K562 (cell line): ENCODE results near the gene RAPGEF5. TPM values are rescaled to one million over a fixed set of nuclear protein-coding genes. Genes with fewer than 3 reads are reported as not detected.

Experiments used
- HDAC8 ChIP-seq: fragments of 450-650 bp; IDR thresholded peaks from 2 replicates; pipeline ENCODE4 v1.6.1; 2016; ENCODE audit warnings: mild to moderate bottlenecking, missing genetic modification characterization, moderate library complexity, missing compliant biosample characterization
- ILK ChIP-seq: fragments of 450-650 bp; IDR thresholded peaks from 2 replicates; pipeline ENCODE4 v1.6.1; 2016; ENCODE audit warnings: missing genetic modification characterization, low read depth, mild to moderate bottlenecking, missing compliant biosample characterization, moderate library complexity, borderline replicate concordance
- MCM7 ChIP-seq, 2 experiments: fragments of 450-650 bp; IDR thresholded peaks; 2 replicates each; pipeline ENCODE4 v1.6.1; 2016 to 2018
- MTA2 ChIP-seq: fragments of 450-650 bp; IDR thresholded peaks from 2 replicates; pipeline ENCODE4 v1.6.1; 2016; ENCODE audit warnings: low read depth
- NRF1 ChIP-seq, 2 experiments: fragments of 450-650 bp; IDR thresholded peaks in 1 of 2; conservative IDR thresholded peaks in 1 of 2; 2 replicates each; pipeline ENCODE4 v1.6.1; 2014; ENCODE audit warnings: mild to moderate bottlenecking in 2 of 2
- RBFOX2 ChIP-seq: fragments of 200-400 bp; formaldehyde crosslinking; IDR thresholded peaks from 2 replicates; pipeline ENCODE4 v1.6.1; 2017; ENCODE audit warnings: low read depth, mild to moderate bottlenecking, low read length, moderate library complexity
- RCOR1 ChIP-seq, 2 experiments: IDR thresholded peaks; 2 replicates each; pipeline ENCODE4 v1.6.1; 2012; ENCODE audit warnings: low read depth in 2 of 2, low read length in 2 of 2, borderline replicate concordance in 1 of 2, improper control_type of control experiment in 1 of 2
- SMAD4 ChIP-seq: fragments of 250-450 bp; sonication (Bioruptor Pico); conservative IDR thresholded peaks from 2 replicates; pipeline ENCODE4 v1.8.0; 2021; ENCODE audit warnings: inconsistent platforms, mild to moderate bottlenecking, moderate library complexity
- SMC3 ChIP-seq: conservative IDR thresholded peaks from 2 replicates; pipeline ENCODE4 v1.6.1; 2011; ENCODE audit warnings: low read depth, low read length, improper control_type of control experiment; ENCODE audit not compliant: insufficient read depth
- TCF3 ChIP-seq: sonication (generic); formaldehyde crosslinking; IDR thresholded peaks from 2 replicates; pipeline ENCODE4 v1.4.0; 2020; ENCODE audit warnings: mild to moderate bottlenecking, missing genetic modification reagents
- XRCC5 ChIP-seq: fragments of 200-400 bp; formaldehyde crosslinking; IDR thresholded peaks from 2 replicates; pipeline ENCODE4 v1.6.1; 2017; ENCODE audit warnings: low read depth, mild to moderate bottlenecking, low read length
- polyA plus RNA-seq, 8 experiments: library from polyadenylated mRNA; depleted of rRNA in 4 of 8; stranded (reverse) in 5 of 8; unstranded in 3 of 8; fragments of >200 nt; fragmentation: Nextera tagmentation in 2 of 8; fragmentation: Illumina TruSeq in 1 of 8; extraction: Ambion mirVana in 2 of 8; extraction: Trizol in 1 of 8; gene quantifications; 2 replicates each; pipeline versions ENCODE4 v1.2.1 to v1.2.3, GENCODE V29; 2011 to 2014; ENCODE audit warnings: inconsistent platforms in 1 of 8, missing spikeins in 1 of 8
- total RNA-seq, 7 experiments: library from RNA; depleted of rRNA in 6 of 7; stranded (reverse); fragments of >200 nt in 6 of 7; fragmentation: Illumina TruSeq in 2 of 7; extraction: Trizol in 2 of 7; gene quantifications; 2 replicates each; pipeline versions ENCODE4 v1.2.1 to v1.2.3, GENCODE V29; 2011 to 2021; ENCODE audit warnings: low replicate concordance in 1 of 7
- TF ChIP-seq, protein P1 (sequence below), 3 experiments: fragments of 200-800 bp in 1 of 3; sonication (Bioruptor generic) in 1 of 3; sonication (generic) in 1 of 3; formaldehyde crosslinking in 1 of 3; IDR thresholded peaks; 2 replicates each; pipeline versions ENCODE4 v1.6.1 to v1.8.0; 2016 to 2022; ENCODE audit warnings: mild to moderate bottlenecking in 2 of 3, missing compliant biosample characterization in 2 of 3, missing genetic modification characterization in 2 of 3, missing genetic modification reagents in 1 of 3

RAPGEF5 gene
- total and polyA plus RNA-seq, 9 of the 15 experiments (the other 6 are each of a cell fraction or from before 2014, with no cell fraction given) = 0.39 to 2.0 (median 1.1) TPM

DNA sequence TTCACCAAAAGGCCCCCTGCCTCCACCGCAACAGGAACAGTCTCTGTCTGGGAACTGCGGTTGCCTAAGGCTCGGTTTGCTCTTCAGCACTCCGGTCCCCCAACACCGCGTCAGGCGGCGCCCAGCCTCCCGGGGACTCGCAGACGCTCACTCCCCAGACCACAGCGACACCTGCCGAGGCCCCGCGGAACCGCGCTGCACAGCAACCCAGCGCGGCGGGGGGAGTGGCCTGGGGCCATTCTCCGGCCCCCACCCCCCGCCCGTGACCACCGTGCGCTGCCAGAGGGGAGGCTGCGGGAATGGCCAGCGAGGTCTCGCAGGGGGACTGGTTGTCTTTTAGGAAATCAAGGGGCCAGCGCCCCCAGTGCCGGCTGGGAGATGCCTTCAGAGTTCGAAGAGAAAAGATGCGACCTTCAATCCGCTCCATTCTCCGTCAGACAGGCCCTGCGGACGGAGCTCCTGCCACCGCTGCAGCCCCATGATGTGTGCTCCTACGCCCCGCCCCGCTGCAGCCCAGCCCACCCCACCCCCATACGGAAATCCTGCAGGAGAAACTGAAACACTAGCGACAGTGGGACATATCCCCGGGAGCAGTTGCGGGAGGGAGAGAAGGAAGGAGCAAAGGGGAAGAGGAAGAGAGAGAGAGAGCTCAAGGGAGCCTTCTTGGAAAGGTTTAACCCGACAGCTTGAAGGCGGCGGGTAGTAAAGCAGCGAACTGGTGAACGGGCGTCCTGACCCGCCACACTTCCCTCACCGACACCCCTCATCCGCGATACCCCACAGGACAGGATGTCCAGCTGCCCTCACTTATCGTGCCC, 273.9 kb downstream of the RAPGEF5 start (continued):
- peak; percentile 74 for TF ChIP-seq SMAD4 (CRISPR knock-in tag)
- peak; percentile 73; the same call in 1 of the 2 replicates for TF ChIP-seq XRCC5
- TF ChIP-seq HDAC8 (tag) = 0 out of 2 replicates have a peak, but pooled peaks have one; percentile 22
- no peak for TF ChIP-seq ILK
- TF ChIP-seq TCF3 = no peak
- no peak for TF ChIP-seq MCM7 (IDR thresholded peaks at IDR 0.05)
- peak; percentile 24; the same call in 1 of the 2 replicates for TF ChIP-seq RBFOX2
- TF ChIP-seq NRF1 (conservative IDR thresholded peaks at IDR 0.05 in 1 of 2, IDR thresholded peaks at IDR 0.05 in 1 of 2) = peak; percentile 10 to 29; a peak in 1 of 4 replicates
- peak; percentile 57 for TF ChIP-seq SMC3
- no peak for TF ChIP-seq MTA2
- TF ChIP-seq, protein P1, sequence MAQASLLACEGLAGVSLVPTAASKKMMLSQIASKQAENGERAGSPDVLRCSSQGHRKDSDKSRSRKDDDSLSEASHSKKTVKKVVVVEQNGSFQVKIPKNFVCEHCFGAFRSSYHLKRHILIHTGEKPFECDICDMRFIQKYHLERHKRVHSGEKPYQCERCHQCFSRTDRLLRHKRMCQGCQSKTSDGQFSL (CRISPR knock-in tag; IDR thresholded peaks at IDR 0.05) = peak; percentile 81
- TF ChIP-seq, protein P1 (tag; IDR thresholded peaks at IDR 0.05) = no peak
- peak in 1 of 2 experiments; percentile 23; a peak in 1 of 4 replicates for TF ChIP-seq RCOR1 (IDR thresholded peaks at IDR 0.05; ENCODE audit: borderline replicate concordance in 1 of 2, low read depth in 2 of 2, low read length in 2 of 2)
